ENCODE data around the gene TBC1D22B.

The TBC1D22B gene

DNA sequence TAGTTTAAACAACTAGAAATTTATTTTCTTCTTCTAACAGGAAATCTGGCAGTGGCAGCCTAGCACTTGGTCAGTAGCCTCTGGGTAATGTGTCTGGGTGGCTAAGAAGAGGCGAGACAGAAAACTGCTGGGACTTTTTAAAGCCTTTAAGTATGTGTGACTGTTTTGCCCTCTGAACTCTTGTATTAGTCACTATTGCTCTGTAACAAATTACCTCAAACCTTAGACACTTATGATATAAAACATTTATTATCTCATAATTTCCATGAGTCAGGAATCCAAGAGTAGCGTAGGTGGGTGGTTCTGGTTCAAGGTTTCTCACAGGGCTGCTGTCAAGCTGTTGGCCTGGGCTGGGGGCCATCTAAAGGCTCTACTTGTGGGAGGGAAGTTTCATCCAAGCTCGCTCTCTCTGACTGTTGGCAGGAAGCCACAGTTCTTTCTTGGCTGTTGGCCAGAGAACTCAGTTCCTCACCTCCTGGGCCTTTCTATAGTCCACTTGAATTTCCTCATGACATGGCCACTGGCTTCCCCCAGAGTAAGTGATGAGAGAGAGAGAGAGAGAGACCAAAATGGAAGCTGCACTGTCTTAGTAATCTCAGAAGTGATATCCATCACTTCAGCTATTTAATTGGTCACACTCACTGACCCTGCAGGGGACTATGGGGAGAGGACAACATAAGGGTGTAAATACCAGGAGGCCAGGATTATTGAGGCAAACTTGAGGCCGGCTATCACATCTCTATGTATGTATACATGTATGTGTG is 17.4 kb upstream of the TBC1D22B start:
- peak; percentile 57 for DNase-seq

DNA sequence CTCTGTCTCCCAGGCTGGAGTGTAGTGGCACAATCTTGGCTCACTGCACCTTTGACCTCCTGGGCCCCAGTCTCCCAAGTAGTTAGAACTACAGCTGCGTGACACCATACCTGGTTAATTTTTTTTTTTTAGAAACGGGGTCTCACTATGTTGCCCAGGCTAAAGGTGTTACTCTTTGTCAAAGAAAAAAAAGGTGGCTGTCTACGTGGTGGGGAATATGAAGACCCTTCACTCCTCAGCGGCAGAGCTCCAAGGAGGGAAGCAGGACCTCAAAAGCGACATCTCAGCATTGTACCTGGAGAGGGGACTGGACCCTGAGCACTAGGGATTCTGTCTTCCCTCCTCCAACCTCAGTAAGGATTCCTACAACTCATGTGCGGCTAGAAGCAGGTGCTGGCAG is 16.4 kb upstream of the TBC1D22B start:
- no peak for DNase-seq

DNA sequence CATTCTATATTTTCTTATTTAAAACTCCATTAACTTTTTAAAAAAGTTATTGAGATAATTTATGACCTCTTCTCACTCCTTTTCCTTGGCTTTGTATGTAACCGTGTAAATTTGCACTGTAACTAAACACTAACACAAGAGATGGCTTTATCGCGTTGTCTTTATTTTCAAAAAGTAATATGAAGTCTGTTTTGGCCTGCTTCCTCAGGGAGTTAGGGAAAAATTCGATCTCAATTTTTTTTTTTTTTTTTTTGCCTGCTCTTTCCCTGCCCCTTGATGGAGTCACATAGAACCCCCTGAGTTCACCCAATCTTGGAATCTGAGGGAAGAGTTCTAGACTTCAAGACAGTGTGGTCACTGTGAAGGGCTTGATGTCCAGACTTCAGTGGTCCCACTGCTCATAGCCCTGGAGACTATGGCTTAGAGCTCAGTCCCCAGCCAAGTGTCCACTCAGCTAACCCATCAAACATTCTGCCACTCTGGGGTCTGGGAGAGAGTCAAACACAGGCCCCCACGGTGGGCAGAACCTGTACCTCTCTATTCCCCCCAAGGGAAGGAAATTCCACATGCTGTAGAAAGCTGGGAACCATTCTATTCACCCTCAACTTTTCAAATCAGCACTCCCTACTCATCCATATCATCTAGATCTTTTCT is 15.7 kb upstream of the TBC1D22B start:
- no peak for DNase-seq

DNA sequence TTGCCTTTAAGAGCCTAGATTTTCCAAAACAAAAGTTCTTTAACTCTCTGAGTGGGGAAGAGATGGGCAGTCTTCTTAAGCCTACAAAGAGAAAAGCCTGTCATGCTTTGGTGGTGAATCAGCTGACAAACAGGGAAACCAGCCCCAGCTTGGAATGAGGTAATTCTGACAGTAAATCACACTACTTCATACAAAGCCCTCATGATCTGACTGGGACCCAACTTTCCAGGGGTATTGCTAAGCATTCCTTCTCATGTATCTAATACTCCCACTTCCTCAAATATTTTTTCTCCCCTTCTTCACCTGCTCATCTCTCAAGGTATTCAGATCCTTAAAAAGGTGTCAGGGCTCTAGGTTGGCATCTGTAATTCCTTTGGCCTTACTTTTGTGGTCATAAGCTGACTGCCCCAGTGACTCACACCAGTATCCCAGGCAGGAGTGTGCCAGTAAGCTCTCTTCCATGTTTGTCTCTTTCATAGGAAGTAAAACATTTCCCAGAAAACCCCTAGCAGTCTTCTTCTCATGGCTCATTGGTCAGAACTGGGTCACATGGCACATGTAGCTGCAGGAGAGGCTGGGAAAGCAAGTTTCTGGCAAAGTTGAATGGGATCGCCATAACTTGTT is 15.0 kb upstream of the TBC1D22B start:
- DNase-seq = no peak

DNA sequence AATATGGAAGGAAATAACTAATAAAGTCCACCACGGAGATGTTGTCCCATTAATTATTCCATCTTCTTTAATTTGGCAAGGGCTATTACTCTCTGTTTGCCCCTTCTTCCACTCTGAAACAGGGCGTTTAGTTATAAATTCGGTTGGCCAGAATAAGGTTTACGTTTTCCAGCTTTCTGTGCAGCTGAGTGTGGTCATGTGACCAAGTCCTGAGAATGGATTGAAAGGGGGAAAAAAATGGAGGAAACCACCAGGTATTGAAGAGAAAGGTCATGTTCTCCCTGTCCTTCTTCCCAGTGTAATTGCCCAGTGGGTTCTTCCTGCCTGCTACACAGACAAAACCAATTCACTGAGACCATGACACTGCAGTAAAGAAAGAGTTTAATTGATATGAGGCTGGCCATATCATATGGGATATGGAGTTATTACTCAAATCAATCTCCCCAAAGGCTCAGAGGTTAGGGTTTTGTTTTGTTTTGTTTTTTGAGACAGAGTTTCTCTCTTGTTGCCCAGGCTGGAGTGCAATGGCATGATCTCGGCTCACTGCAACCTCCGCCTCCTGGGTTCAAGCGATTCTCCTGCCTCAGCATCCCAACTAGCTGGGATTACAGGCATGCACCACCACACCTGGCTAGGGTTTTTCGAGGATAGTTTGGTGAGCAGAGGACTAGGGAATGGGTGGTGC is 14.3 kb upstream of the TBC1D22B start:
- DNase-seq = no peak

DNA sequence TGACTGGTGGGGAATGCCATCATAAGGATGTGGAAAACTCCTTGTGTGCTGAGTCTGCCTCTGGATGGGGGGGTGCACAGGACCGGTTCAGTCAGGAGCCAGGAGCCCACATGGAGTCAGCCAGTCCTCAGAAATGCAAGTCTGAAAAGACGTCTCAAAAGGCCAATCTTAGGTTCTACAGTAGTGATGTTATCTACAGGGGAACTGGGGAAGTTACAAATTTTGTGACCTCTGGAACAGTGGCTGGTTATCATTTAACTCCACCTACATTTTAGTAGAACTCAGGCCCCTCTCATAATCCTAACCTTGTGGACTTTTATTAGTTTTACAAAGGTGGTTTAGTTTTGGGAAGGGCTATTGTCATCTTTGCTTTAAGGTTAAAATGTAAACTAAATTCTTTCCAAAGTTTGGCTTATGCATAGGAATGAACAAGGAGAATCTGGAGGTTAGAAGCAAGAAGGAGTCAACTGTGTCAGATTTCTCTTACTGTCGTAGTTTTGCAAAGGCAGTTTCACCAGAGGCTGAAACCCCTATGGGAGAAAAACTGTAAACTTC is 13.7 kb upstream of the TBC1D22B start:
- no peak for DNase-seq

DNA sequence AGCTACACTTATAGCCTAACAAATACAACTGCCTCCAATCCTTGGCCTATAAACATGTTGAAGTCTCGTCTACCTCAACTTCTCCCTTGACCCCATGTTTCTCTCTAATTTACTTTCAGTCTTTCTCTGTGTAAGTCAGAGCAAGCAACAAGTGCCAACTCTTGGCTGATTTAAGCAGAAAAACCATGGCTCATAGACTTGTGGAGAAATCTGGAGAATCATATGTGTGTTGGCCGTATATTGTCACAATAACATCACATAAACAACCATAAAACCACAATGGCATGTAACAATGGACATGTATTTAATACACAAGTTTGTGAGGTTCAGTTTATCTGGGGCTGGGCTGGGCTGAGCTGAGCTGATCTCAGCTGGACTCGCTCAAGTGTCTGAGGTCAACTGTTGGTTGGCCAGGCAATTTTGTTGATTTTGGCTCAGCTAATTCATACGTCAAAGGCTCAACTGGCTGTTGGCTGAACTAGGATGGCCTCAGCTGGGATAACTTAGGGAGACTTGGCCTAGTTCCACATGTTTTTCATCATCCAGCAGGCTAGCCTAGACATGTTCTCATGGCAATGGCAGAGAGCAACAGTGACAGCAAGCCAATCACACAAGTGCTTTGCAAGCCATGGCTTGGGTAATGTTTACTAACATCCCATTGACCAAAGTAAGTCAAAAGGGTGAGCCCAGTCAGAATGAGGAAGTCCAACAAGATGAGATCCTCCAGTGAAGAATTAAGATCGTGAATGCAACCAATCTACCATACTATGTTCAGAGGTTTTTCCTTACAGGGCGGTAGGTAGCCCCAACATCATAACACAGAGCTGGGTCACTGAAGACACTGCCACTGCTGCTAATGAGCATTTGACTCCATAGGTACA is 12.9 kb upstream of the TBC1D22B start:
- no peak for DNase-seq

DNA sequence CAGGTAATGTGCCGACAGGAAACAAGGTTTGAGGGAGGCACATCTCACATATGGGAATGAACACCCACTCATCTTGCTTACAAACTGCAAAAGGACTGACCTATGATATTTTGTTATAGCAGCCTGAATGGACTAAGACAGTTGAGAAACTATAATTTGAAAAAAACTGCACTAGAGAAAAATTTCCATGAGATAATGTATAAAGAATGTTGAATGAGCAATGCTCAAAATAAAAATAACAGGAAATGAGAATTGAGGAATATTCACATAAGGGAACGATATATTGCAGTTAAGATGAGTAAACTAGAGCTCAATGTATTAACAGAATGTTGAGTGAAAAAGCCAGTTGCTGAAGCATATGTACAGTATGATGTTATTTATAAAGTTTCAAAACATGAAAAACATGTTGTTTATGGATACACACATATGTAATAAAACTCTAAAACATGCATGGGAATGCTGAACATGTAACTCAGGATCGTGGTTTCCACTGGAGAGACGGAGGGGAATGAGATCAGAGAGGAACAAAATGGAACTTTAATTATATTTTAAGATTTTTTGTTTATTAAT is 6.3 kb upstream of the TBC1D22B start:
- no peak for DNase-seq

DNA sequence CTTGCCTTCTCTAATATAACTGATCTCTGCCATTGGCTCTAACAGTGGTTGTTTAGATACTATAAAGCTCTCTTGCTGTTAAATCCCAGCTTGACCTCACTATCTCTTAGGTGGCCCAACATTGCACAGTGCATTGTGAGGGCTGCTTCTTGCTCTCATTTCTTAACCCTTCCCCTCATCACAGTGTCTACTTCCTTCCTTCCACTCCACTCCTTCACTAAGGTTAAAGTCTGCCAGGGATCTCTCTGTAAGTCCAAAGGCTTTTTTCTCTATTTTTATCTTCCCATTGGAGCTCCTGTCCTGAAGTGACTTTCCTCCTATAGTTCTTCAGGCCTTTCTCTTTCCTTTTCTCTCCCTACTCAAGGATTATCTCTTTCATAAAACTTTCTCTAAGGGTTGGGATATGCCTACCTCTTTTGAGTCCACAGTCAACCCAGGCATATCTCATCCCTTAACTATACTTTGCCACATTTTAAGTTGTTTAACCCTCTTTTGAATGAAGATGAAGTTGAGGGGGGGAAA is 4.0 kb upstream of the TBC1D22B start:
- no peak for DNase-seq

DNA sequence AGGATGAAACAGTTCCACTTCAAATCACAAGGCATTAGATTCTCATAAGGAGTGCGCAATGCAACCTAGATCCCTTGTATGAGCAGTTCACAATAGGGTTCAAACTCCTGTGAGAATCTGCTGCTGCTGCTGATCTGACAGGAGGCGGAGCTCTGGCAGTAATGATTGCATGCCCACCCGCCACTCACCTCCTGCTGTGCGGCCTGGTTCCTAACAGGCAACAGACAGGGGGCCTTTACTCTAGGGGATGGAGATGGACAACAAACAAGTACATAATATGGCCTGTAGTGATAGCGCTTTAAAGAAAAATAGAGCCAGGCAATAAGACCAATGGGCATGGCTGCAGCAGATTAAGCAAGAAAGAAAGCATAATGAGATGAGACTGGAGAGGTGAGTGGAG is 2.7 kb upstream of the TBC1D22B start:
- DNase-seq = no peak

DNA sequence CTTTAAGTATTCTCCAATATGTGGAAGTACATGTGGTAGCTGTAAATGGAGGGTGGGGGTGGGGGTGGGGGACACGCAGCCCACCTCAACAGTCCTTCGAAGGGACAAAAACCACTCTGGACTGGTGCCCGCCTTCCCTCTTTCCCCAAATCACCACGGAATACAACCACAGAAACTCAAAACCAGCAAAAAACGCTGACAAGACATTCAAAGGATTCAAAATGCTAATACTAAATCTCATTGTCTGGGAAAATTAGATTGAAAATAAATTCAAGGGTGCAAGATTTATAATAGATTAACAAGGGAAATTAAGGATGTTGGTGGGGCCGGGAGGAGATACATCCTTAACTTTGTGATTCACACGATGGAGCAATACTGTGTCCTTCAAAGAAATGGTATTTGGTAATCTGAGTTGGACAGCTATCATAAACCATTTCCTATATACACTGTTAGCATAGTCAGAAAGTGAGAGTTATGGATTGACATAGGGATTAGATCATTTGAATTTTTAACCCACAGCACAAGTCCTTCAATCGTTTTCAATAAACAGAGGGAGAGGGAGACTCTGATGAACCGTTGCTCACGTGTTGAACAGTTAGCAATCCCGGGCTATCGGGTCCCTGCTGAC is 766 bp upstream of the TBC1D22B start:
- no peak for DNase-seq

DNA sequence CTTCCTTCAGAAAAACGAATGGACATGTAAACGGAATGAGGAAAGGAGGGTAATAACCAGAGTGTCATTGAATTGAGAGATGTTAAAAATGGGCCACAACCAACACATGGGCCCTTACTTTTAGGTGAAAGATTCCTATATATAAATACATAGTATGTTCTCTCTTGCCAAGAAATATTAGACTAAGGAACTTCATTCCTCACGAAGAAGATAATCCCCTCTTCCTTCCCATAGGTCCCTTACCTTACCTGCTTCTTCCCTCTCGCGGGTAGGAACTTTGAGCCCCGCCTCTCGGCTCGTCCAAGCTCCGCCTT is 295 bp upstream of the TBC1D22B start:
- DNase-seq = no peak

DNA sequence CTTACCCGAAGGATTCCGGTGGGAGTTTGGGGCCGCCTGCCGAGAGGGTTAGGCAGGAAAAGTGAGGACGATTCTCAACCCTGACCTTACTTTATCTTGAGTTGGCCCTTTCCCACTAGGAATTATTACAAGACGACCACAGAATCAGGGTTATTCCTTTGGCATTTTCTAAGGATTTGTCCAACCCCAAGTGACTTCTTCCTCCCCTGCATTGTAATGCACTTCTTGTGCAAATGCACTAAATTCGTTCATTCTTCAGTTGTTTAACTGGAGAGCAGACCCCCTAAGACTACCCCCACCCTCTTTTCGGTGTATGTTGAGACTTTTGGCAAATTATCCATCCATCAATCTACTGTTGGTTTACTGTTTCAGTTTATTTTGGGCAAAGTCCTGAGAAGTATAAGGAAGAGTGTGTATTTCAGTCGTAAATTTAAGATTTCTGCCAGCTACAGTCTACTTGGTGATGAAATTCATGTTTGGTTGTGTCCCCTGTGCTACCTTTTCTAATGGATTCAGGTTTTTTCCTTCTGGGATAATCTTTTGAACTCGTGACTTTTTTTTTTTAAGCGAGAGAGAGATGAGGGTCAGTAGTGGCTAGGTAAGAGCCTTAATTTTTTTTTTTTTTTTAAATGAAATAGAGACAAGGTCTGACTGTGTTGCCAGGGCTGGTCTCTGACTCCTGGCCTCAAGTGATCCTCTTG is 983 bp downstream of the TBC1D22B start:
- no peak for DNase-seq

DNA sequence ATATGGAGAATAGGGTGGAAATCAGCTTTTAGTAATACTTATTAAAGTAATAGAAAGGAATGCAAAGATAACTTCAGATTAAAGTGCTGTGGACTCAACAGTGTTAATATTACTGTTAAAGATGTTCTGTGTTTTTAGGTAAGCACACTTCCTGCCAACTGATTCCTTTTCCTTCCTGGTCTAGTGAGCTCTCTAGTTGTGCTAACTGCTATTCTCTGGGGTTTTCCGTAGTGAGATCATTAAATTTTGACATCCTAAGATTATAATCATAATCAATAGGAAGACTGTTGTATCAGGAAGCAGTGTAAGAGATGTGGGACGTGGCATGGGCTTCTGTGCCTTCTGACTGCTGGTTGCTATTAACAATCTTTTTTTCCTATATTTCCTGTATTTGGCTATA is 1.6 kb downstream of the TBC1D22B start:
- DNase-seq = peak; percentile 69

DNA sequence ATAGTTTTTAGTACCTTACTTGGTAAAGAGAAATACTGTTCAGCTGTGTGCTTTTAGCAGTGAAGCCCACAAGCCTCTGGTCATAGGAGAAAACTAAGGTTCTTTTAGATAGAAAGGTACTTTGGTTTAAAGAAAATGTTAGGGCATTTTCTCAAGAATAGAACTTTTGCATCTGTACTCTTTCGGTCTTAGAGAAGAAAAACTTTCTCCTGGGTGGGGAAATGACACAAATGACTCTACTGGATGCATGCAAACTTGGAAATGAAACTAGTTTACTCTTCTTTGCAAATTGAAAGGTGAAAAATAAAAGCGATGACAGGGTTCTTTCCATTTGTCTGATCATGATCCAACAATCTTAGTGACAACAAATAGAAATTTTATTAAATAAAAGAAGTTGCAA is 2.5 kb downstream of the TBC1D22B start:
- DNase-seq = no peak

DNA sequence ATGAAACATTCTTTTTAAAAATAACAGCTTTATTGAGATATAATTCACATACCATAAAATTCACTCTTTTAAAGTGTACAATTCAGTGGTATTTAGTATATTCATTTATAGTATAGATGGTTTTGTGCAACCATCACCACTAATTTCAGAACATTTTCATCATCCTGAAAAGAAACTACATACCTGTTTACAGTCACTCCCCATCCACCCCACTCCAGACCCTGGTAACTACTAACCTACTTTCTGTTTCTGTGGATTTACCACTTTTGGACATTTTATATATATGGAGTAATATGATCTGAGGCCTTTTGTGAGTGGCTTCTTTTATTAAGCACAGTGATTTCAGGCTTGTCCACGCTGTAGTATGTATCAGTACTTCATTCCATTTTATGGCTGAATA is 2.9 kb downstream of the TBC1D22B start:
- no peak for DNase-seq

DNA sequence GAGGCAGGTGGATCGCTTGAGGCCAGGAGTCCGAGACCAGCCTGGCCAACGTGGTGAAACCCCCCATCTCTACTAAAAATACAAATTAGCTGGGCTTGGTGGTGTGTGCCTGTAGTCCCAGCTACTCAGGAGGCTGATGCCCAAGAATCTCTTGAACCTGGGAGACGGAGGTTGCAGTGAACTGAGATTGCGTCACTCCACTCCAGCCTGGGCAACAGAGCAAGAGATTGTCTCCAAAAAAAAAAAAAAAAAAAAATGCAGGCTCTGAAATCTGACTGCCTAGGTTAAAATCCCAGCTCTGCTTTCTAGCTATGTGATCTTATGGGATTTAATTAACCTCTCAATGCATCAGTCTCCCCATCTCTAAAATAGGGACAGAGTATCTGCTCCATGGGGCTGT is 3.6 kb downstream of the TBC1D22B start:
- DNase-seq = no peak

DNA sequence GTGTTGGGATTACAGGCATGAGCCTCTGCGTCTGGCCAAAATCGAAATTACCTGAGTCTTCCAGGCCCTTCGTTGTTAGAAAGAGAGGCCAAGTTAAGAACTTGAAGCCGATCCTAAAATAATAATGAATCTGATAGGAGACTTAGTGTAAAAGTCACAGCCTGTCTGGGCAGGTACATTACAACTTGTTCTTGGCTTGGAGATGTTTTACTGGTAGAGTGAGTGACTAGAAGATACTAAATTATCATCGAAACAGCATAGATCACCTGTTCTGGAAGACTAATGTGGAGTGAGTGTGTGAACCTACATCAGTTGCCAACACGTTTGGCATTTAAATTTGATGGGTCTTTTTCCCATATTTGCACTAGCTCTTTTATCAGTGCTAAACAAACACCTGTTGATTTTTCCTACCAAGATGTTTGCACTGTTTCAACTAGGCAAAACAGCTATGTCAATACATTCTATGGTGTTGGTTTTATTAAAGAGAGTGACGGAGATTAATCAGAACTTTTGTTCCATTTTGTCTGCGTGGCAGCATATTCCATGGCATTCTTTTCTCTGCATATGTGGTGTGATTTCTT is 5.0 kb downstream of the TBC1D22B start:
- DNase-seq = no peak

DNA sequence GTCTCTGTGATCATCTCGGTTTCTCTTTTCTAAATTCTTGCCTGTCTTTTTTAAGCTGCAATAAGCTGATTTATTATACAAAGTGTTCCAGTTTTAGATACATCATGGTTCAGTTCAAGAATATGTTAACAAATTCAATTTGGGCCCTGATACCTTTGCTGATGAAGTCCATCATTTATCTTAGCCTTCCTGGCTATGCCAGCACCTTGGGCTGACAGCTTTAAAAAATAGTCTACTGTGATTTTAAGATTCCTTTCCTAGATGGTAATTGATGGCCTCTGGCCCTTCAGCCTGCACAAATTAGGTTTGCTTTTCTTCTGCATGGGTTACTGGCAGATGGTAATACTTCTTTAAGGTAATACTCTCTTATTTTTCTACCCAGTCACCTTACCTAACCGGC is 7.4 kb downstream of the TBC1D22B start:
- DNase-seq = no peak

DNA sequence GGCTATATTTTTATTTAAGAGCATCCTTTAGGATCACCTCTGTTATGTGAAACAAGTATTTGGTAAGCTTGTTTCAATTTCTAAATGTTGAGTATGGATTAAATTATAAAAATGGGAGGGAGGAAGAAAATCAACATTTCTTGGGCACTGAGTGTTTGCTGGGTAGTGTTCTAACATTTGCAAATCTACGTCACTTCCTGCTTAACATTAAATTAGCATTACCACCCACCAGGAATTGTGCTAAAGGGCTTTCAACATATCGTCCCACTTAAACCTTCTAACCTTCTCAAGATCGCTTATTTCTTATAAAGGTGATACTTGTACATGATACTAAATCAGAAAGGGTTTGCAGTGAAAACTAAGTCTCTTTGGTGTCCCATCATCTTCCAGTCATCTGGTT is 8.3 kb downstream of the TBC1D22B start:
- no peak for DNase-seq

All from CD4-positive, alpha-beta T cell treated with Interleukin-12 subunit alpha and Interleukin-12 subunit beta, for 1 hour (primary cell).